GM23248 (cell line): ENCODE measurements around the gene ZNF521. TPM values are rescaled to one million over a fixed set of nuclear protein-coding genes. Genes with fewer than 3 reads are reported as not detected.

Experiments used
- DNase-seq: peaks from one replicate; pipeline ENCODE4 v3.0.0-alpha.2; 2015
- H2AFZ ChIP-seq: fragments of 200-600 bp; sonication (generic); 2 replicates; pipeline ENCODE4 v1.6.1; 2016; ENCODE audit warnings: antibody characterized with exemption
- H3F3A ChIP-seq: fragments of 200-600 bp; sonication (generic); 2 replicates; pipeline ENCODE4 v1.6.1; 2016; ENCODE audit warnings: mild to moderate bottlenecking, antibody characterized with exemption, mixed run types; ENCODE audit not compliant: insufficient read depth
- H3K27ac ChIP-seq: fragments of 200-600 bp; sonication (generic); 2 replicates; pipeline ENCODE4 v1.5.1; 2016; ENCODE audit warnings: mild to moderate bottlenecking
- H3K27me3 ChIP-seq: fragments of 200-600 bp; sonication (generic); replicated peaks from 2 replicates; pipeline ENCODE4 v1.6.1; 2016; ENCODE audit warnings: mild to moderate bottlenecking; ENCODE audit not compliant: insufficient read depth
- H3K36me3 ChIP-seq: fragments of 200-600 bp; sonication (generic); 2 replicates; pipeline ENCODE4 v1.6.1; 2016; ENCODE audit warnings: low read depth, mild to moderate bottlenecking
- H3K4me1 ChIP-seq: fragments of 200-600 bp; sonication (generic); 2 replicates; pipeline ENCODE4 v1.6.1; 2016; ENCODE audit warnings: mild to moderate bottlenecking; ENCODE audit not compliant: insufficient read depth
- H3K4me2 ChIP-seq: fragments of 200-600 bp; sonication (generic); one replicate; pipeline ENCODE4 v1.6.1; 2016; ENCODE audit warnings: mild to moderate bottlenecking; ENCODE audit not compliant: unreplicated experiment
- H3K4me3 ChIP-seq: fragments of 200-600 bp; sonication (generic); 2 replicates; pipeline ENCODE4 v1.5.1; 2016; ENCODE audit warnings: mild to moderate bottlenecking
- H3K79me2 ChIP-seq: fragments of 200-600 bp; sonication (generic); 2 replicates; pipeline ENCODE4 v1.6.1; 2016; ENCODE audit warnings: mild to moderate bottlenecking; ENCODE audit not compliant: insufficient read depth
- H3K9ac ChIP-seq: fragments of 200-600 bp; sonication (generic); 2 replicates; pipeline ENCODE4 v1.6.1; 2016; ENCODE audit warnings: mild to moderate bottlenecking
- H3K9me2 ChIP-seq: fragments of 200-600 bp; sonication (generic); 2 replicates; pipeline ENCODE4 v1.6.1; 2016; ENCODE audit warnings: mixed run types, mild to moderate bottlenecking, moderate library complexity; ENCODE audit not compliant: insufficient read depth
- H3K9me3 ChIP-seq: fragments of 200-600 bp; sonication (generic); one replicate; pipeline ENCODE4 v1.6.1; 2017; ENCODE audit warnings: low read depth
- H4K20me1 ChIP-seq: fragments of 200-600 bp; sonication (generic); 2 replicates; pipeline ENCODE4 v1.6.0; 2016; ENCODE audit not compliant: insufficient read depth
- EZH2 ChIP-seq: fragments of 200-600 bp; sonication (generic); IDR thresholded peaks from 2 replicates; pipeline ENCODE4 v1.6.1; 2018; ENCODE audit warnings: antibody characterized with exemption, mild to moderate bottlenecking; ENCODE audit not compliant: insufficient read depth, poor library complexity, severe bottlenecking
- EZH2phosphoT487 ChIP-seq: fragments of 200-600 bp; sonication (generic); IDR thresholded peaks from 2 replicates; pipeline ENCODE4 v1.6.1; 2018; ENCODE audit warnings: antibody characterized with exemption, moderate library complexity, mild to moderate bottlenecking, low read depth; ENCODE audit not compliant: insufficient read depth
- WGBS, 2 experiments: methylation state at CpG; one replicate each; pipeline ENCODE4 v1.1.6; 2015 to 2017; ENCODE audit warnings: low lambda C conversion rate in 2 of 2, low coverage in 1 of 2; ENCODE audit errors: missing lambda C conversion rate in 2 of 2; 5-methylcytosine and 5-hydroxymethylcytosine counted together
- in situ Hi-C: fragments of 300-500 bp; cut with MboI; formaldehyde crosslinking; loops from 2 replicates; pipeline ENCODE4 v1.15.0; 2020
- polyA plus RNA-seq: library from polyadenylated mRNA; unstranded; fragments of >200 nt; fragmentation: Nextera tagmentation; extraction: Ambion mirVana; gene quantifications from 2 replicates; pipeline ENCODE4 v1.2.1, GENCODE V29; 2016
- total RNA-seq: library from RNA; depleted of rRNA; stranded (reverse); fragments of >200 nt; shearing (Covaris generic); gene quantifications from 2 replicates; pipeline ENCODE4 v1.2.3, GENCODE V29; 2014

Gene ZNF521
- total and polyA plus RNA-seq, 2 experiments from 2014 or later = 7.8 to 17.9 TPM

GRCh38 chr18:25075331-25075730 is 276.6 kb downstream of the ZNF521 start:
- Histone ChIP-seq H3K4me1 (peaks cover 14% of the 10 kb centered on the region), H3K9me3 (no peaks in the 10 kb centered on the region), H3K4me3 (no peak overlapping the region), H3K9me2 (no peaks in the 10 kb centered on the region), H3K9ac (no peak overlapping the region), H3K4me2 (peak overlapping the region; percentile 46), H3K27me3 (no peaks in the 10 kb centered on the region), H3K36me3 (no peaks in the 10 kb centered on the region), H4K20me1 (no peaks in the 10 kb centered on the region), H3K27ac (0 out of 2 replicates have a peak overlapping the region, but pooled peaks have one; percentile 14), H2AFZ (0 out of 2 replicates have a peak overlapping the region, but pooled peaks have one; percentile 32), H3K79me2 (no peaks in the 10 kb centered on the region), H3F3A (peaks cover 13% of the 10 kb centered on the region)
- in situ Hi-C loops = no loop called here
- 27 to 29% methylated on average over 5 of the region's 5 CpGs for WGBS, 2 experiments
- no peak for TF ChIP-seq EZH2phosphoT487
- TF ChIP-seq EZH2 = no peak
- no peak for DNase-seq

DNA sequence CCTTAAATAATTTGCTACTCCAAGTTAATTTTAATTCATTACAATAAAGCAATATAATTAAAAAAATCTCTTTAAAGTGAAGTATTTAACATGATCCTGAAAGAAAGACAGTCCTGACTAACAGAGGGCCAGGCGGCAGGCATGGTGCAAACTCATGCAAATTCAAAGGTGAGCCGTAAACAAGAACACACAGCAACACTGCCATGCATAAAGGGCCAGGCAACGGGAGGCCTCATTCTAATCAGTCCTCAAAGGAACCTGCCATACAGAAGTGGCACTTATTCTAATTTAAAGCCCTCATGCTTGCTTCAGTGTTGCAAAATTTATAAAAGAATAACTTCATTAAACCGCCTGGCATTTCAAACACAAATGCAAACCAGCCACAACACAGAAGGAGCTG is 277.0 kb downstream of the ZNF521 start:
- no peaks in the 10 kb centered on the region for H4K20me1 ChIP-seq
- no peaks in the 10 kb centered on the region for H3K36me3 ChIP-seq
- no peaks in the 10 kb centered on the region for H3K27me3 ChIP-seq
- no peak overlapping the region for H3K4me2 ChIP-seq
- peaks cover 14% of the 10 kb centered on the region for H3K4me1 ChIP-seq
- no peaks in the 10 kb centered on the region for H3K79me2 ChIP-seq
- TF ChIP-seq EZH2phosphoT487 (no peak), EZH2 (no peak)
- 87 to 93% methylated on average over 4 of the region's 4 CpGs for WGBS, 2 experiments
- in situ Hi-C loops = no loop called here
- DNase-seq = no peak
- no peak overlapping the region for H3K9ac ChIP-seq
- H3K4me3 ChIP-seq = no peak overlapping the region
- H3K9me2 ChIP-seq = no peaks in the 10 kb centered on the region
- H3K9me3 ChIP-seq = no peaks in the 10 kb centered on the region
- peaks cover 13% of the 10 kb centered on the region for H3F3A ChIP-seq
- no peak overlapping the region for H2AFZ ChIP-seq
- no peak overlapping the region for H3K27ac ChIP-seq

DNA sequence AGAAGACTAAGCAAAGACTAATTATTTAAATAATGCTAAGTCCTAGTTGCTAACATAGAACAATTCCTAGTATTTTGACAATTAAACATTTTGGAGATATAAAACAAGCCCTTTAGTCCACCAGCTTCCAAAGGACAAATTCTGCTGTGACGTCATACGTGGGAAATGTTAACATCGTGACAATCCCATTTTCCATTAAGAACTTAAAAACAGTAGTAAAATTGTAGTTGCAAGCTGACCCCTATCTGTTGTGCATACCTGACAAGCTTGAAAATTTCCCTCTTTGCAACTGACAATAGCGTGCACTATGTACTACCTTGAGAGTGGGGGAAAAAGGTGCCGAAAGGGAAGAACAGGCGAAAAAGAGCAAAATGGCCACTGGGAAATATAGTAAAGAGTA is 279.8 kb downstream of the ZNF521 start:
- H2AFZ ChIP-seq = no peak overlapping the region
- peaks cover 18% of the 10 kb centered on the region for H3K4me1 ChIP-seq
- DNase-seq = no peak
- H3K9me2 ChIP-seq = no peaks in the 10 kb centered on the region
- peaks cover 13% of the 10 kb centered on the region for H3F3A ChIP-seq
- H3K27me3 ChIP-seq = no peaks in the 10 kb centered on the region
- no peak for TF ChIP-seq EZH2
- TF ChIP-seq EZH2phosphoT487 = no peak
- no peaks in the 10 kb centered on the region for H3K36me3 ChIP-seq
- in situ Hi-C loops = no loop called here
- no peaks in the 10 kb centered on the region for H3K9me3 ChIP-seq
- H3K4me2 ChIP-seq = no peak overlapping the region
- 96 to 97% methylated on average over 6 of the region's 6 CpGs for WGBS, 2 experiments
- no peak overlapping the region for H3K9ac ChIP-seq
- no peaks in the 10 kb centered on the region for H4K20me1 ChIP-seq
- H3K79me2 ChIP-seq = no peaks in the 10 kb centered on the region
- no peak overlapping the region for H3K27ac ChIP-seq
- H3K4me3 ChIP-seq = no peak overlapping the region

- Histone ChIP-seq H3K79me2 (no peaks in the 10 kb centered on the region), H3K9me2 (no peaks in the 10 kb centered on the region), H2AFZ (no peak overlapping the region), H3K27me3 (no peaks in the 10 kb centered on the region), H4K20me1 (no peaks in the 10 kb centered on the region), H3K4me2 (no peak overlapping the region), H3F3A (no peaks in the 10 kb centered on the region), H3K27ac (no peak overlapping the region), H3K4me1 (peaks cover 4% of the 10 kb centered on the region; the same call in 1 of the 2 replicates), H3K9ac (no peak overlapping the region), H3K4me3 (no peak overlapping the region), H3K9me3 (no peaks in the 10 kb centered on the region), H3K36me3 (no peaks in the 10 kb centered on the region)
- peak; percentile 4 for DNase-seq
- 43 to 48% methylated on average over 5 of the region's 5 CpGs for WGBS, 2 experiments
- no peak for TF ChIP-seq EZH2
- no peak for TF ChIP-seq EZH2phosphoT487
- in situ Hi-C loops = no loop called here
Observed at GRCh38 chr18:25067275-25068025, 284.5 kb downstream of the ZNF521 start.
